Mesothelial cell of epicardium (in vitro differentiated cells): ENCODE measurements around the gene SELENOM. TPM values are rescaled to one million over a fixed set of nuclear protein-coding genes. Genes with fewer than 3 reads are reported as not detected.
"Not testable (repeated sequence)": the region's sequence is repeated elsewhere in the genome, so short reads cannot be mapped to it uniquely, and the experiment has no call there.

ENCODE experiments used
- DNase-seq, 2 experiments: peaks; one replicate each; pipeline ENCODE4 v3.0.0; 2021; ENCODE audit warnings: low spot score in 2 of 2; ENCODE audit not compliant: unreplicated experiment in 2 of 2
- H3K27ac Mint-ChIP-seq: 2 replicates; pipeline ENCODE4 v1.8.0; 2021; ENCODE audit warnings: mixed read lengths
- H3K27me3 Mint-ChIP-seq: 2 replicates; pipeline ENCODE4 v1.8.0; 2021; ENCODE audit warnings: low read depth, mixed read lengths
- H3K36me3 Mint-ChIP-seq: 2 replicates; pipeline ENCODE4 v1.8.0; 2021; ENCODE audit warnings: mixed read lengths
- H3K4me1 Mint-ChIP-seq: 2 replicates; pipeline ENCODE4 v1.8.0; 2021; ENCODE audit warnings: mixed read lengths
- H3K4me3 Mint-ChIP-seq: 2 replicates; pipeline ENCODE4 v1.8.0; 2021; ENCODE audit warnings: mild to moderate bottlenecking, moderate library complexity, mixed read lengths
- H3K9me3 Mint-ChIP-seq: 2 replicates; pipeline ENCODE4 v1.8.0; 2021; ENCODE audit warnings: mixed read lengths
- total RNA-seq: library from RNA; stranded (reverse); gene quantifications from 3 replicates; pipeline ENCODE4 v1.2.1, GENCODE V29; 2021
- TF ChIP-seq, protein P1 (sequence below): fragments of 200-600 bp; sonication (generic); IDR thresholded peaks from one replicate; pipeline ENCODE4 v1.5.0; 2021; ENCODE audit warnings: antibody characterized with exemption; ENCODE audit not compliant: unreplicated experiment

The SELENOM gene
- total RNA-seq, 1 donor from 2014 or later = 40.9 TPM

DNA sequence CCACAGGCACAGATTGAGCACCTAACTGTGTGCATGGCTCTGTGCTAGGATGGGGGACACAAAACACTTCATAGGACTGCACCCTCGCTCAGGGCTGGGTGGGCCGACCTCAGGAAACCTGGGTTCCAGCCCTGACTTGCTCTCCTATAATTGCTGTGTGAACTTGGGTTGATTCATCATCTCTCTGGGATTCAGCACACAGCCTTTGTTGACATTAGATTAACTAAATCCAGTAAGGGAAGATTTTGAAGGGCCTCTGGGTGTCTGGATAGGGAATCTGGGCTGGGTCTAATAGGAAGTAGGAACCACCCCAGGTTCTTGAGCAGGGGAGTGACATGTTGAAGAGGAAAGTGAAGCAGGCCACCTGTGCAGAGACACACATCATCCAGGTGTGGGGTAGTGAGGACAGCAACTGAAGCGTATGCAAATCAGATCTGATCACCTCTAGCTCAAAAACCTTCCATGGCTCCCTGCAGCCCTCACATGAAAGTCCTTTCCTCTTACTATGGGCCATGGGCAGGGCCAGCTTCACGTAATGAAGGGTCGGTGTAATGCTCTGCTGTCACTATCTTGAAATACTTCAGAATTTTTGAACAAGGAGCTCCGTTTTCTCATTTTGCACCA lies 37.6 kb downstream of the SELENOM start:
- H3K4me1 Mint-ChIP-seq, DNase-seq, H3K27ac Mint-ChIP-seq, H3K9me3 Mint-ChIP-seq, H3K36me3 Mint-ChIP-seq, H3K4me3 Mint-ChIP-seq, H3K27me3 Mint-ChIP-seq: not testable (repeated sequence)

DNA sequence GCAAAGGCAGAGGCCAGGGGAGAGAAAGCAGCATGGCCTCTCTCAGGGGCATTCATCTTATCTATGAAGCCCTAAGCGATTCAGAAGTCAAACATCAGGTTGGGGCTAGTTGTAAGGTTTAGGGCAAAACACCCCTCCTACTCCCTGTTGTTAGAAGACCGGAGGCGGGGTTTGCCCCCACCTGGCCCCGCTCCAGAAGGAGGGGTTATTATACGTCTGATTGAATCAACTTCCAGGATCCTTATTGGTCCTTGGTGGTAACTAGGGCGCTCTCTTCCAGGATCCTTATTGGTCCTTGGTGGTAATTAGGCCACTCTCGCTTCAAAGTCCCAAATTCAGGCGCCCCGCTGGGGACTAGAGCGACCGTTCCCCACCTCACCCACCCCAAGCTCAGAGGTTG lies 38.4 kb downstream of the SELENOM start:
- Mint-ChIP-seq H3K4me1 (no peaks in the 10 kb centered on the region), H3K36me3 (no peaks in the 10 kb centered on the region), H3K9me3 (no peaks in the 10 kb centered on the region), H3K27me3 (no peaks in the 10 kb centered on the region), H3K4me3 (no peak overlapping the region), H3K27ac (no peak overlapping the region)
- TF ChIP-seq, protein P1, sequence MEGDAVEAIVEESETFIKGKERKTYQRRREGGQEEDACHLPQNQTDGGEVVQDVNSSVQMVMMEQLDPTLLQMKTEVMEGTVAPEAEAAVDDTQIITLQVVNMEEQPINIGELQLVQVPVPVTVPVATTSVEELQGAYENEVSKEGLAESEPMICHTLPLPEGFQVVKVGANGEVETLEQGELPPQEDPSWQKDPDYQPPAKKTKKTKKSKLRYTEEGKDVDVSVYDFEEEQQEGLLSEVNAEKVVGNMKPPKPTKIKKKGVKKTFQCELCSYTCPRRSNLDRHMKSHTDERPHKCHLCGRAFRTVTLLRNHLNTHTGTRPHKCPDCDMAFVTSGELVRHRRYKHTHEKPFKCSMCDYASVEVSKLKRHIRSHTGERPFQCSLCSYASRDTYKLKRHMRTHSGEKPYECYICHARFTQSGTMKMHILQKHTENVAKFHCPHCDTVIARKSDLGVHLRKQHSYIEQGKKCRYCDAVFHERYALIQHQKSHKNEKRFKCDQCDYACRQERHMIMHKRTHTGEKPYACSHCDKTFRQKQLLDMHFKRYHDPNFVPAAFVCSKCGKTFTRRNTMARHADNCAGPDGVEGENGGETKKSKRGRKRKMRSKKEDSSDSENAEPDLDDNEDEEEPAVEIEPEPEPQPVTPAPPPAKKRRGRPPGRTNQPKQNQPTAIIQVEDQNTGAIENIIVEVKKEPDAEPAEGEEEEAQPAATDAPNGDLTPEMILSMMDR = no peak
- no peak for DNase-seq

DNA sequence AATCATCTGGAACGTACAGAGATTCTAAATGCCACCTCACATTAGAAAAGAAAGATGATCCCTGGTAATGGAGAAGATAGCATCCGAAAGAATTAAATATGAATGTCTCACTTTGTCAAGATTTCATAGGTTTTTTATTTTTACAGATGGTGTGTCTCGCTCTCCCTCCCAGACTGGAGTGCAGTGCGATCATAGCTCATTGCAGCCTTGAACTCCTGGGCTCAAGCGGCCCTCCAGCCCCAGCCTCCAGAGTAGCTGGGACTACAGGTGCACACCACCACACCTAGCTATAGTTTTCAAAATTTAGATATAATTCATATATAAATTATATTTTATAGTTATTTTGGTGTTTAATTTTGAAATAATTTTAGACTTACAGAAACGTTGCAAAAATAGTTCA lies 43.0 kb downstream of the SELENOM start:
- TF ChIP-seq, protein P1 = no peak
- H3K36me3 Mint-ChIP-seq = no peaks in the 10 kb centered on the region
- H3K27ac Mint-ChIP-seq = no peak overlapping the region
- DNase-seq = no peak
- H3K9me3 Mint-ChIP-seq = no peaks in the 10 kb centered on the region
- H3K4me3 Mint-ChIP-seq = no peak overlapping the region
- H3K27me3 Mint-ChIP-seq = no peaks in the 10 kb centered on the region
- H3K4me1 Mint-ChIP-seq = peaks cover 8% of the 10 kb centered on the region

DNA sequence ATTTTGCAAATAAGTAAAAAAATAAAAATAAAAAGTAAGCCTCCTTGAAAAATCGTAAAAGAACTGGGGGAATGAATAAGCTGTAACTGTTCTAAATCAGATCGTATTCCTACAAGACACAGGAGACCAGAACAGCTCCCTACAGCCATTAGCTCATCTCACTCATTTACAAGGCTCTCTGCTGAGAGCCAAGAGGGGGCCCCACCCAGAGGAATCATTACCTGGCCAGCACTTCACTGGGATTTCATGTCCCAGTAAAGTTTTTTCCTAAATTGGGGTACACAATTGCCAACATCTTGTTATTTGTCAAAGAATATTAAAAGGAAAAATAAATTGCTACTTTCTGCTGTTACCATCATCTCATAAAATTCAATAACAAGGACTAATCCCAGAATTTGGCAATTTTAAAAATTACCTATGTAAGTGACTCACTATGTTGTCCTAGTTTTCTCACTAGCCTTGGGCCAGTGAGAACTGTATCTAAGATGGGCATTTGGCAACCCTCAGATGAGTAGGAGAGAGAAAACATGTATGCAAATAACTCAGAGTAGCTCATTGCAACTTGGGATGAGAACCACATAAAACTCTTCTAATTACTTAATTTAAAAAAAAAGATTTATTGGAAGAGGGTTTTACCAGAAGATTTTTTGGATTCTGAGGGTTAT lies 44.7 kb downstream of the SELENOM start:
- Mint-ChIP-seq H3K4me1 (peaks cover 12% of the 10 kb centered on the region), H3K9me3 (no peaks in the 10 kb centered on the region), H3K4me3 (no peak overlapping the region), H3K27me3 (no peaks in the 10 kb centered on the region), H3K36me3 (no peaks in the 10 kb centered on the region), H3K27ac (no peak overlapping the region)
- TF ChIP-seq, protein P1 = no peak
- DNase-seq = no peak

DNA sequence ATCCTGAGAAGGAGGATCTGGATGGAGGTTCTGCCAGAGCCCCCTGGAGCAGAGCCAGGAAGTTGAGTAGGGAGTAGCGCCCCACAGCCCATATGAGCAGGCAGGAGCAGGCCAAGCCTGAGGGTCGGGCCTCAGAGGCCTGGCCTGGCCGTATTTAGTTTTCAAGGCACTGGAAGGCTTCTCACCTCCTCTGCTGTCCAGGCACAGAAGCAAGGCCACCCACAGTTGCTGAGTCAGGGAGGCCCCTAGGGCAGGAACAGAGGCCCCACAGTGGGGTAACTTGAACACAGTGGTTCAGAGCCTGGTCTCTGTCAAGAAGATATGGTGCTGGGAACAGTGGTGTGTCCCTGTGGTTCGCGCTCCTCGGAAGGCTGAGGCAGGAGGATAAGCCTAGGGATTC lies 47.7 kb downstream of the SELENOM start:
- H3K9me3 Mint-ChIP-seq, DNase-seq, H3K36me3 Mint-ChIP-seq, H3K27me3 Mint-ChIP-seq, H3K4me3 Mint-ChIP-seq: not testable (repeated sequence)
- Mint-ChIP-seq H3K27ac (peak overlapping the region; percentile 33), H3K4me1 (peaks cover 35% of the 10 kb centered on the region)

DNA sequence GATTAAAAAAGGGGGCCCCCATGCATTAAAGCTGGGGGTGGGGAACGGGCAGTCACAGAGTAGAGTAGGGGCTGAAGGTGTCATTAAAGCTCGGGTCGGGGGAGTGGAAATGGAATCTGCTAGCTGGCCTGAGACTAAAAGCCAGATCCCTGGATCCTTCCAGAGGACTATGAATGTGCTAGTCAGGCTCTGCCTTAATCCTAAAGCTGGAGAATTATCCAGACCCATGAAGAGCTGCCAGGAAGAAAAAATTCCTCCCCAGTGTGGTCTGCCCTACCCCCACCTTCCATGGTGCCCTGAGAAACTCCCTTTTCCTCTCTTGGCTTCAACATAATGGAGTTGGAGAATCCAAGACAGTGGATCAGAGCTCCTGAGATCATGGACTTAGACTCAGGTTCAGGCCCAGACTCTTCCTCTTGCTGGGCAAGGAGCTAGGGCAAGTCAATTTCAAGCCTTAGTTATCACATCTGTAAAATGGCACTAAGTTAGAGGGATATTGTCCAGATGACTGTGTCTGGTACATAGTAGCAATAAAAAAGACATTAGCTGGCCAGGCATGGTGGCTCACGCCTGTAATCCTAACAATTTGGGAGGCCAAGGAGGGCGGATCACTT lies 50.3 kb downstream of the SELENOM start:
- no peaks in the 10 kb centered on the region for H3K36me3 Mint-ChIP-seq
- H3K9me3 Mint-ChIP-seq = no peaks in the 10 kb centered on the region

More for the DNA sequence above, 50.3 kb downstream of the SELENOM start:
- no peak for DNase-seq
- Mint-ChIP-seq H3K4me1 (peaks cover 40% of the 10 kb centered on the region), H3K27me3 (no peaks in the 10 kb centered on the region), H3K27ac (peak overlapping the region; percentile 79), H3K4me3 (no peak overlapping the region)
- TF ChIP-seq, protein P1 = no peak
